ENCODE measurements around the gene BLID.

Gene BLID

GRCh38 chr11:122159861-122160260 lies 43.8 kb upstream of the BLID start:
- ChIA-PET CTCF (no interaction called here), POLR2A (no interaction called here)
- no peak for DNase-seq (ENCODE audit: extremely low spot score)
- no peak for TF ChIP-seq PKNOX1 (IDR thresholded peaks at IDR 0.05)
- TF ChIP-seq FOXK2 (IDR thresholded peaks at IDR 0.05) = no peak
- no peak for TF ChIP-seq SUZ12 (IDR thresholded peaks at IDR 0.05)
- no peak for TF ChIP-seq BHLHE40 (IDR thresholded peaks at IDR 0.05; ENCODE audit: borderline replicate concordance)
- TF ChIP-seq SP1 (IDR thresholded peaks at IDR 0.05) = no peak
- no peak for TF ChIP-seq ARNT (IDR thresholded peaks at IDR 0.05)
- TF ChIP-seq CTBP1 (IDR thresholded peaks at IDR 0.05; ENCODE audit: borderline replicate concordance) = no peak
- no peak for TF ChIP-seq TARDBP (IDR thresholded peaks at IDR 0.05)
- no peak for TF ChIP-seq ELF4 (IDR thresholded peaks at IDR 0.05)
- TF ChIP-seq ZNF384 (IDR thresholded peaks at IDR 0.05) = no peak
- no peak for TF ChIP-seq LEF1 (IDR thresholded peaks at IDR 0.05; ENCODE audit: borderline replicate concordance)
- no peak for TF ChIP-seq L3MBTL2 (conservative IDR thresholded peaks at IDR 0.05)
- no peak for TF ChIP-seq FOXA1 (IDR thresholded peaks at IDR 0.05)
- no peak for TF ChIP-seq FOXM1 (IDR thresholded peaks at IDR 0.05; ENCODE audit: borderline replicate concordance)
- no peak for TF ChIP-seq HDGF (IDR thresholded peaks at IDR 0.05; ENCODE audit: borderline replicate concordance)
- TF ChIP-seq NFRKB (IDR thresholded peaks at IDR 0.05) = no peak

- TF ChIP-seq FOXM1 (IDR thresholded peaks at IDR 0.05; ENCODE audit: borderline replicate concordance) (no peak), SP1 (IDR thresholded peaks at IDR 0.05) (no peak), NFRKB (IDR thresholded peaks at IDR 0.05) (no peak), FOXK2 (IDR thresholded peaks at IDR 0.05) (no peak), BHLHE40 (IDR thresholded peaks at IDR 0.05; ENCODE audit: borderline replicate concordance) (no peak), HDGF (IDR thresholded peaks at IDR 0.05; ENCODE audit: borderline replicate concordance) (no peak), ELF4 (IDR thresholded peaks at IDR 0.05) (no peak), SUZ12 (IDR thresholded peaks at IDR 0.05) (no peak)
Observed at GRCh38 chr11:122159173-122159721, 43.2 kb upstream of the BLID start.

GRCh38 chr11:122158171-122158570 lies 42.2 kb upstream of the BLID start:
- no peak for TF ChIP-seq FOXK2 (IDR thresholded peaks at IDR 0.05)
- no peak for TF ChIP-seq FOXA1 (IDR thresholded peaks at IDR 0.05)
- no peak for TF ChIP-seq NFRKB (IDR thresholded peaks at IDR 0.05)
- TF ChIP-seq FOXM1 (IDR thresholded peaks at IDR 0.05; ENCODE audit: borderline replicate concordance) = no peak
- no peak for TF ChIP-seq L3MBTL2 (conservative IDR thresholded peaks at IDR 0.05)
- TF ChIP-seq ELF4 (IDR thresholded peaks at IDR 0.05) = no peak
- no peak for TF ChIP-seq SUZ12 (IDR thresholded peaks at IDR 0.05)
- TF ChIP-seq ZNF384 (IDR thresholded peaks at IDR 0.05) = no peak
- no peak for TF ChIP-seq SP1 (IDR thresholded peaks at IDR 0.05)
- no peak for TF ChIP-seq LEF1 (IDR thresholded peaks at IDR 0.05; ENCODE audit: borderline replicate concordance)
- no peak for TF ChIP-seq HDGF (IDR thresholded peaks at IDR 0.05; ENCODE audit: borderline replicate concordance)
- no peak for TF ChIP-seq ARNT (IDR thresholded peaks at IDR 0.05)
- no peak for TF ChIP-seq PKNOX1 (IDR thresholded peaks at IDR 0.05)
- TF ChIP-seq TARDBP (IDR thresholded peaks at IDR 0.05) = no peak
- no peak for TF ChIP-seq CTBP1 (IDR thresholded peaks at IDR 0.05; ENCODE audit: borderline replicate concordance)
- no peak for TF ChIP-seq BHLHE40 (IDR thresholded peaks at IDR 0.05; ENCODE audit: borderline replicate concordance)
- no peak for DNase-seq (ENCODE audit: extremely low spot score)
- CTCF ChIA-PET = no interaction called here
- POLR2A ChIA-PET = no interaction called here

More at GRCh38 chr11:122159173-122159721, 43.2 kb upstream of the BLID start:
- ChIA-PET POLR2A (no interaction called here), CTCF (no interaction called here)
- DNase-seq (ENCODE audit: extremely low spot score) = no peak

GRCh38 chr11:122157653-122158161 lies 41.7 kb upstream of the BLID start:
- ChIA-PET CTCF (no interaction called here), POLR2A (no interaction called here)
- no peak for DNase-seq (ENCODE audit: extremely low spot score)
- TF ChIP-seq SP1 (IDR thresholded peaks at IDR 0.05) (no peak), ARNT (IDR thresholded peaks at IDR 0.05) (no peak), BHLHE40 (IDR thresholded peaks at IDR 0.05; ENCODE audit: borderline replicate concordance) (no peak), NFRKB (IDR thresholded peaks at IDR 0.05) (no peak), FOXM1 (IDR thresholded peaks at IDR 0.05; ENCODE audit: borderline replicate concordance) (no peak), L3MBTL2 (conservative IDR thresholded peaks at IDR 0.05) (no peak), FOXK2 (IDR thresholded peaks at IDR 0.05) (no peak), ZNF384 (IDR thresholded peaks at IDR 0.05) (no peak), PKNOX1 (IDR thresholded peaks at IDR 0.05) (no peak), ELF4 (IDR thresholded peaks at IDR 0.05) (no peak), CTBP1 (IDR thresholded peaks at IDR 0.05; ENCODE audit: borderline replicate concordance) (no peak), LEF1 (IDR thresholded peaks at IDR 0.05; ENCODE audit: borderline replicate concordance) (no peak), HDGF (IDR thresholded peaks at IDR 0.05; ENCODE audit: borderline replicate concordance) (no peak), FOXA1 (IDR thresholded peaks at IDR 0.05) (no peak), SUZ12 (IDR thresholded peaks at IDR 0.05) (no peak), TARDBP (IDR thresholded peaks at IDR 0.05) (no peak)

GRCh38 chr11:122156940-122157382 lies 40.9 kb upstream of the BLID start:
- DNase-seq (ENCODE audit: extremely low spot score) = no peak
- CTCF ChIA-PET = no interaction called here
- TF ChIP-seq NFRKB (IDR thresholded peaks at IDR 0.05) (no peak), SP1 (IDR thresholded peaks at IDR 0.05) (no peak), FOXK2 (IDR thresholded peaks at IDR 0.05) (no peak), L3MBTL2 (conservative IDR thresholded peaks at IDR 0.05) (no peak), FOXM1 (IDR thresholded peaks at IDR 0.05; ENCODE audit: borderline replicate concordance) (no peak), BHLHE40 (IDR thresholded peaks at IDR 0.05; ENCODE audit: borderline replicate concordance) (no peak), ARNT (IDR thresholded peaks at IDR 0.05) (no peak), HDGF (IDR thresholded peaks at IDR 0.05; ENCODE audit: borderline replicate concordance) (no peak), TARDBP (IDR thresholded peaks at IDR 0.05) (no peak), ZNF384 (IDR thresholded peaks at IDR 0.05) (no peak)

More at GRCh38 chr11:122156940-122157382, 40.9 kb upstream of the BLID start:
- POLR2A ChIA-PET = no interaction called here
